ENCODE measurements around the gene RASGRF2. TPM values are rescaled to one million over a fixed set of nuclear protein-coding genes. Genes with fewer than 3 reads are reported as not detected.
"Not testable (repeated sequence)": the region's sequence is repeated elsewhere in the genome, so short reads cannot be mapped to it uniquely, and the experiment has no call there.

RASGRF2 gene
- total RNA-seq, 2 experiments from 2014 or later: 7.5 to 7.8 TPM

GRCh38 chr5:81244451-81244850 lies 284.3 kb downstream of the RASGRF2 start:
- ChIA-PET CTCF (interaction anchor here (1.4 kb wide), 1 partner anchor 13 kb away, joined by 3 read pairs; no protein-coding TSS in a partner anchor), POLR2A (no interaction called here)
- Mint-ChIP-seq H3K4me1 (no peaks in the 10 kb centered on the region), H3K36me3 (ENCODE audit: low read depth) (no peaks in the 10 kb centered on the region), H3K4me3 (no peak overlapping the region), H3K9me3 (no peaks in the 10 kb centered on the region), H3K27me3 (no peaks in the 10 kb centered on the region), H3K27ac (no peak overlapping the region)
- DNase-seq: no peak

GRCh38 chr5:81245871-81246235 lies 285.7 kb downstream of the RASGRF2 start:
- Mint-ChIP-seq H3K27ac (no peak overlapping the region), H3K9me3 (peaks cover 4% of the 10 kb centered on the region), H3K4me3 (no peak overlapping the region), H3K27me3 (no peaks in the 10 kb centered on the region), H3K4me1 (no peaks in the 10 kb centered on the region), H3K36me3 (ENCODE audit: low read depth) (peaks cover 1% of the 10 kb centered on the region)
- DNase-seq: no peak
- ChIA-PET CTCF (no interaction called here), POLR2A (no interaction called here)

- no peak overlapping the region for H3K27ac Mint-ChIP-seq
- DNase-seq: no peak
- peaks cover 4% of the 10 kb centered on the region for H3K9me3 Mint-ChIP-seq
- no peaks in the 10 kb centered on the region for H3K27me3 Mint-ChIP-seq
- ChIA-PET CTCF (interaction anchor here (0.6 kb wide), 1 partner anchor 29 kb away, joined by 3 read pairs; no protein-coding TSS in a partner anchor), POLR2A (no interaction called here)
- no peaks in the 10 kb centered on the region for H3K4me1 Mint-ChIP-seq
- H3K36me3 Mint-ChIP-seq (ENCODE audit: low read depth): peaks cover 1% of the 10 kb centered on the region
- no peak overlapping the region for H3K4me3 Mint-ChIP-seq
Measured at GRCh38 chr5:81246697-81247096, 286.5 kb downstream of the RASGRF2 start.

DNA sequence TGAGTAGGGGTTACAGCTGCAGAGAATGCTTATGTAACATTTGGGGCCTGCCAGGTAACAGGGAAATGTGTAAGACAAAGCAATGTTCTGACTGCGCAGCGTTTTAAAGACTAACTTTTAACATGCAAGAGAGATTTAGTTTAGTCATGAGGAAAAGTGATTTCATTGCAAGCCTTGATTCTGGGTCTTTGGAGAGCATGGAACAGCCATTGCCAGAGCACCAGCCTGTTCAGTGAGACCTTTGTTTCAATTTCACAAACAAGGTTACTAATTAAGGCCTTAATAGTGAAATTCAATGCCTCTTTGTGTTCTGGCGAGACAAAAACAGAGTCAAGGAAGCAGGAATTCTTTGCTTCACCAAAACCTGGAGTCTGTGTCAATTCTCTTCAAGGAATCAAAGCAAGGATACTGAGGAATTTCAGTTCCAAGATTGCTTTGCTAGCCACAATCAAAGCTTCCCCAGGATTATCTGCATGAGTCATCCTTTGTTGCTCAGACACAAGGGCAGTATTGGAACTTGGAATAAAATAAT lies 287.3 kb downstream of the RASGRF2 start:
- ChIA-PET POLR2A (no interaction called here), CTCF (no interaction called here)
- no peak for DNase-seq
- Mint-ChIP-seq H3K9me3 (peaks cover 4% of the 10 kb centered on the region), H3K4me1 (no peaks in the 10 kb centered on the region), H3K4me3 (no peak overlapping the region), H3K27ac (no peak overlapping the region), H3K36me3 (ENCODE audit: low read depth) (peaks cover 1% of the 10 kb centered on the region), H3K27me3 (no peaks in the 10 kb centered on the region)

GRCh38 chr5:81249240-81249639 lies 289.1 kb downstream of the RASGRF2 start:
- H3K27me3 Mint-ChIP-seq: no peaks in the 10 kb centered on the region

DNA sequence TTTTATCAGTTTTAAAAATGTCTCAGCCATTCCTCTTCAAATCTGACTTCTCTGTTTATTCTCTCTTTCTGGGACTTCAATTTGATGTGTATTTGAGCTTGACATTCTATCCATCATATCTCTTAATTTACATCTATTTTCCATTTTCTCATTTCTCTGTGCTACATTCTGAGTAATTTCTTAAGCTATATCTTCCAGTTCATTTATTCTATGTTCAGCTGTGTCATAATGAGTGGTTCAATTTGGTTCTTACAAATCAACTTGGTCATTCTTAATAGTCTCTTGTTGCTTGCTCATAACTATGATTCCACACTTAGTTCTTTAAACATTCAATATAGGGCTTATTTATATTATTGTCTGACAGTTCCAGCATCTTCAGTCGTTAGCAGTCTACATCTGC lies 289.8 kb downstream of the RASGRF2 start:
- ChIA-PET POLR2A (no interaction called here), CTCF (interaction anchor here (1.6 kb wide), 1 partner anchor 15 kb away, joined by 3 read pairs; no protein-coding TSS in a partner anchor)
- H3K4me1 Mint-ChIP-seq: no peaks in the 10 kb centered on the region
- no peaks in the 10 kb centered on the region for H3K27me3 Mint-ChIP-seq
- no peak overlapping the region for H3K27ac Mint-ChIP-seq
- DNase-seq: no peak
- H3K4me3 Mint-ChIP-seq: no peak overlapping the region
- H3K36me3 Mint-ChIP-seq (ENCODE audit: low read depth): peaks cover 1% of the 10 kb centered on the region
- H3K9me3 Mint-ChIP-seq: peaks cover 4% of the 10 kb centered on the region

More at GRCh38 chr5:81249240-81249639, 289.1 kb downstream of the RASGRF2 start:
- peaks cover 1% of the 10 kb centered on the region for H3K36me3 Mint-ChIP-seq (ENCODE audit: low read depth)
- POLR2A ChIA-PET: interaction anchor here (0.6 kb wide), 1 partner anchor 260 kb away, joined by 3 read pairs; no protein-coding TSS in a partner anchor
- peaks cover 4% of the 10 kb centered on the region for H3K9me3 Mint-ChIP-seq
- H3K4me1 Mint-ChIP-seq: no peaks in the 10 kb centered on the region
- no peak overlapping the region for H3K4me3 Mint-ChIP-seq
- CTCF ChIA-PET: interaction anchor here (0.6 to 1.6 kb wide), 2 partner anchors 14 to 1523 kb away, joined by 3 to 4 read pairs; no protein-coding TSS in a partner anchor
- no peak overlapping the region for H3K27ac Mint-ChIP-seq
- no peak for DNase-seq

DNA sequence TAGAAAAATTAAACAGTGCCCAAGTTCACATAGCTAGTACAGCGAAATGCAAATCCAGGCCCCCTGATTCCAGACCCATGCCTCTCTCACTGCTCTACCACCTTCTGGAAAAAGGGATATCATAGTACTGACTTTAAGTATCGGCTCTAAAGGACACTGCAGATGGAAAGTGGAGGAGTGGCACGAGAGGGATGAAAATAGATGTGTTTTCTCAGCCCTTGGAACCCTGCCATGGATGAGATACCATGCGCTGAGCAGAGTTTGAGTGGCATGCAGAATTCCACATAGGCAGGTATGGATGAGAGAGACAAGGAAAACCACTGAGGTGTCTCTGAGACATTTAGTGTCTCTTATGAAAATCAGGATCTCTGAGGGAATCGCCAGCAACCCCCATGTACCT lies 291.8 kb downstream of the RASGRF2 start:
- Mint-ChIP-seq H3K9me3 (peaks cover 4% of the 10 kb centered on the region), H3K4me1 (no peaks in the 10 kb centered on the region), H3K4me3 (no peak overlapping the region), H3K36me3 (ENCODE audit: low read depth) (peaks cover 1% of the 10 kb centered on the region), H3K27me3 (no peaks in the 10 kb centered on the region), H3K27ac (no peak overlapping the region)
- POLR2A ChIA-PET: no interaction called here
- CTCF ChIA-PET: interaction anchor here (1.5 kb wide), 1 partner anchor 47 kb away, joined by 5 read pairs; no protein-coding TSS in a partner anchor
- DNase-seq: no peak

GRCh38 chr5:81252904-81253303 lies 292.7 kb downstream of the RASGRF2 start:
- Mint-ChIP-seq H3K4me3 (no peak overlapping the region), H3K27ac (no peak overlapping the region), H3K36me3 (ENCODE audit: low read depth) (peaks cover 1% of the 10 kb centered on the region), H3K27me3 (no peaks in the 10 kb centered on the region), H3K4me1 (no peaks in the 10 kb centered on the region), H3K9me3 (peaks cover 4% of the 10 kb centered on the region)
- ChIA-PET CTCF (interaction anchor here (1.5 kb wide), 1 partner anchor 46 kb away, joined by 5 read pairs; no protein-coding TSS in a partner anchor), POLR2A (no interaction called here)
- no peak for DNase-seq

GRCh38 chr5:81253875-81254274 lies 293.7 kb downstream of the RASGRF2 start:
- Mint-ChIP-seq H3K9me3 (peaks cover 4% of the 10 kb centered on the region), H3K27me3 (no peaks in the 10 kb centered on the region), H3K4me3 (no peak overlapping the region), H3K4me1 (no peaks in the 10 kb centered on the region), H3K27ac (no peak overlapping the region), H3K36me3 (ENCODE audit: low read depth) (peaks cover 1% of the 10 kb centered on the region)
- DNase-seq: no peak
- ChIA-PET CTCF (no interaction called here), POLR2A (no interaction called here)

DNA sequence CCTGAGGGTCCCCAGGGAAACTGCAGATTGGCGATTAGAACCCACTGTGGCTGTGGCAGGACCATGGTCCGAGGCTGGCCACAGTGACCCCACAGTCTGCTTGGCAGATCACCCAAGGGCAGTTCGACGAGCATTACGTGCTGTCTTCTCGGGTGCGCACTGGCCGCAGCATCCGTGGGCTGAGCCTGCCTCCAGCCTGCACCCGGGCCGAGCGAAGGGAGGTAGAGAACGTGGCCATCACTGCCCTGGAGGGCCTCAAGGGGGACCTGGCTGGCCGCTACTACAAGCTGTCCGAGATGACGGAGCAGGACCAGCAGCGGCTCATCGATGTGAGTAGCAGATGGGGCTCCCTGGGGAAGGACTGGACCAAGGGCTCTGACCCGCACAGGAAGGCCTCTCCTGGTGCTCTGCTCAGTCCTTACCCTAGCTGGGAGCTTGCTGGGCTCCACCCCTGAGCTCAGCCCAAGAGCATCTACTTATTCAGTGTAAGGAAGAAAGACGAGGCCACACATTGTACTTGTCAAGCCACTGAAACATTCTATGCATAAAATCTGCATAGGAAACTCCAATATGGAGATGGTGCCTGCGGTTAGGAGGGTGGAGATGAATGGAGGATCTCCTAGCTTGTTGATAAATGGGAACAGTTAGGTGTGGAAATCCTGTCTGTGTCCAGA lies 294.9 kb downstream of the RASGRF2 start:
- peaks cover 5% of the 10 kb centered on the region for H3K9me3 Mint-ChIP-seq
- H3K4me3 Mint-ChIP-seq: no peak overlapping the region
- CTCF ChIA-PET: no interaction called here
- H3K27ac Mint-ChIP-seq: no peak overlapping the region
- H3K36me3 Mint-ChIP-seq (ENCODE audit: low read depth): peaks cover 3% of the 10 kb centered on the region
- POLR2A ChIA-PET: no interaction called here
- no peaks in the 10 kb centered on the region for H3K27me3 Mint-ChIP-seq
- H3K4me1 Mint-ChIP-seq: no peaks in the 10 kb centered on the region
- no peak for DNase-seq

DNA sequence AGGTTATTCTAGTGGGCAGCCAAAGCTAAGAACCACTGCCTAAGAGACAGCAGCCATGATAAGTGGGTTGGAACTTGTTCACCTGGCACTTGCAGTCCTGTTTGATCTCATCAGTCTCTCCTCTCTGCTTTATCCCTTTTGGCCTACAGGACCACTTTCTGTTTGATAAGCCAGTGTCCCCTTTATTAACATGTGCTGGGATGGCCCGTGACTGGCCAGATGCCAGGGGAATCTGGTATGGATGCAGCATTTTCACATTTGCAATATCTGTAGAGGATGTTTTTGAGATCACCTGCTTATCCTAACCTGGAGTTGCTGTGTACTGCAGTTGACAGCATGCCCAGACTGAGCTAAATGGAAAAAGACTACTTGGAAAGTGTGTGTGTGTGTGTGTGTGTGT lies 296.6 kb downstream of the RASGRF2 start:
- POLR2A ChIA-PET: no interaction called here
- Mint-ChIP-seq H3K27me3 (no peaks in the 10 kb centered on the region), H3K9me3 (peaks cover 3% of the 10 kb centered on the region), H3K27ac (no peak overlapping the region), H3K4me1 (no peaks in the 10 kb centered on the region), H3K4me3 (no peak overlapping the region), H3K36me3 (ENCODE audit: low read depth) (peaks cover 5% of the 10 kb centered on the region)
- no peak for DNase-seq
- CTCF ChIA-PET: no interaction called here

GRCh38 chr5:81262796-81263195 lies 302.6 kb downstream of the RASGRF2 start:
- H3K36me3 Mint-ChIP-seq (ENCODE audit: low read depth); POLR2A ChIA-PET; H3K27me3 Mint-ChIP-seq; DNase-seq; CTCF ChIA-PET; H3K4me1 Mint-ChIP-seq; H3K27ac Mint-ChIP-seq; H3K4me3 Mint-ChIP-seq: not testable (repeated sequence)
- H3K9me3 Mint-ChIP-seq: peaks cover 11% of the 10 kb centered on the region

GRCh38 chr5:81265101-81265500 lies 304.9 kb downstream of the RASGRF2 start:
- POLR2A ChIA-PET: no interaction called here
- no peak overlapping the region for H3K27ac Mint-ChIP-seq

More at GRCh38 chr5:81265101-81265500, 304.9 kb downstream of the RASGRF2 start:
- CTCF ChIA-PET: interaction anchor here (0.8 kb wide), 1 partner anchor 55 kb away, joined by 3 read pairs; no protein-coding TSS in a partner anchor
- no peaks in the 10 kb centered on the region for H3K27me3 Mint-ChIP-seq
- no peak for DNase-seq
- H3K4me1 Mint-ChIP-seq: peaks cover 4% of the 10 kb centered on the region
- peaks cover 7% of the 10 kb centered on the region for H3K36me3 Mint-ChIP-seq (ENCODE audit: low read depth)
- H3K9me3 Mint-ChIP-seq: peaks cover 9% of the 10 kb centered on the region
- no peak overlapping the region for H3K4me3 Mint-ChIP-seq

All from activated CD4-positive, alpha-beta T cell treated with anti-CD3 and anti-CD28 coated beads, Interleukin-2, amount 10 ng/mL, durations not matched to agents 7 days and 5 days (primary cell).